Neuron (in vitro differentiated cells): Measurements from ENCODE around the gene ZNF416.

Source experiments
- H2AFZ ChIP-seq: one replicate; pipeline ENCODE4 v1.6.1; 2013; ENCODE audit warnings: low read depth, mild to moderate bottlenecking, inconsistent platforms, low read length, moderate library complexity
- H3K27me3 ChIP-seq: one replicate; pipeline ENCODE4 v1.6.1; 2013; ENCODE audit warnings: low read length; ENCODE audit not compliant: insufficient read depth
- H3K36me3 ChIP-seq: one replicate; pipeline ENCODE4 v1.6.1; 2013; ENCODE audit warnings: low read length; ENCODE audit not compliant: insufficient read depth
- H3K4me1 ChIP-seq: one replicate; pipeline ENCODE4 v1.6.1; 2013; ENCODE audit warnings: low read length; ENCODE audit not compliant: insufficient read depth
- H3K4me3 ChIP-seq: 2 replicates; pipeline ENCODE4 v1.5.1; 2013; ENCODE audit warnings: mild to moderate bottlenecking, low read length, moderate library complexity
- H3K9me3 ChIP-seq: one replicate; pipeline ENCODE4 v1.6.1; 2013; ENCODE audit warnings: low read length

ZNF416 gene

DNA sequence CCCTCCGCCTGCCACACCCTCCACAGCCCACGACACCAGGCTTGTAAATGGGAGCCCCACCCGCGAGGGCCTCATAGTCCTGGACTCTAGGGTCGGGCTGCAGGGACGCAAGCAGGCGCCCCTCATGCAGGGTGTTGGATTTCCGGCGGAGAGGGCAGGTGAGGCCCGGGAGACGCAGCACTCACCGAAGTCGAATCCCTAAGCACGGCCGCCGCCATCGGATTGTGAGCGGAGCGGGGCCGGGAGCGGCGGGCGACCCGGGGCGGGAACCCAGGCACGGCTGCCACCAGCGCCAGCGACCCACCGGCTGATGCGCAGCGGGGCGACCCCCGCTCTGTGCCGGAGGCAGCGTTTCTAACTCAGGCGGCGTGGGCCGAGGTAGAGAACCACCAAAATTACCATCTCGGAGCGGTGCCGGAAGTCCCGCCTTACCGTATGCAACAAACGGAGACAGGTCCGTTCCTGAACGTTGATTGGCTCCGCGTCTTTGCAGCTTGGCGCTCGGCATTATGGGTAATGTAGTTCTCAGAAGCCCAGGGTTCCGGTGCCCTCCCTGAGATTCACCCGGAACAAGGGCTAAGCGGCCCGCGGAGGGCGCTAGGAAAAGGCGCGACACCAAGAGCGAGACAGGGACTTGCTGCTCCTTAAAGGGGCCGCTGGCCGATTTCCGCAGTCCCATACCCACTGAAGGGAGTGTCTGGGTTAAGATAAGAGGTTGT, at the start of gene ZNF416:
Gene ZNF416, minus strand, starts transcription at position 425 of the 719 bp plus-strand sequence. Its CDS starts 207 bp downstream, at position 218.
- H3K4me3 ChIP-seq = peak within 1 kb of the TSS; percentile 85
- peaks cover 41% of the 10 kb centered on the region for H3K36me3 ChIP-seq
- H3K9me3 ChIP-seq = peaks cover 42% of the 10 kb centered on the region
- peak within 1 kb of the TSS; percentile 81 for H2AFZ ChIP-seq
- no peaks in the 10 kb centered on the region for H3K27me3 ChIP-seq
- H3K4me1 ChIP-seq = peaks cover 11% of the 10 kb centered on the region

GRCh38 chr19:57623091-57623490, 44.4 kb upstream of the ZNF416 start:
- Histone ChIP-seq H2AFZ (no peak overlapping the region), H3K27me3 (no peaks in the 10 kb centered on the region), H3K9me3 (peaks cover 71% of the 10 kb centered on the region), H3K4me3 (no peak overlapping the region), H3K36me3 (peaks cover 74% of the 10 kb centered on the region), H3K4me1 (no peaks in the 10 kb centered on the region)

GRCh38 chr19:57620673-57621348, 42.1 kb upstream of the ZNF416 start:
- Histone ChIP-seq H3K4me1 (no peaks in the 10 kb centered on the region), H3K4me3 (no peak overlapping the region), H2AFZ (no peak overlapping the region), H3K27me3 (no peaks in the 10 kb centered on the region), H3K9me3 (peaks cover 89% of the 10 kb centered on the region), H3K36me3 (peaks cover 97% of the 10 kb centered on the region)

GRCh38 chr19:57615346-57615745, 36.6 kb upstream of the ZNF416 start:
- Histone ChIP-seq H3K4me3 (peak overlapping the region; percentile 97), H3K9me3 (peaks cover 54% of the 10 kb centered on the region), H3K36me3 (peaks cover 51% of the 10 kb centered on the region), H3K4me1 (peaks cover 5% of the 10 kb centered on the region), H3K27me3 (no peaks in the 10 kb centered on the region), H2AFZ (no peak overlapping the region)

DNA sequence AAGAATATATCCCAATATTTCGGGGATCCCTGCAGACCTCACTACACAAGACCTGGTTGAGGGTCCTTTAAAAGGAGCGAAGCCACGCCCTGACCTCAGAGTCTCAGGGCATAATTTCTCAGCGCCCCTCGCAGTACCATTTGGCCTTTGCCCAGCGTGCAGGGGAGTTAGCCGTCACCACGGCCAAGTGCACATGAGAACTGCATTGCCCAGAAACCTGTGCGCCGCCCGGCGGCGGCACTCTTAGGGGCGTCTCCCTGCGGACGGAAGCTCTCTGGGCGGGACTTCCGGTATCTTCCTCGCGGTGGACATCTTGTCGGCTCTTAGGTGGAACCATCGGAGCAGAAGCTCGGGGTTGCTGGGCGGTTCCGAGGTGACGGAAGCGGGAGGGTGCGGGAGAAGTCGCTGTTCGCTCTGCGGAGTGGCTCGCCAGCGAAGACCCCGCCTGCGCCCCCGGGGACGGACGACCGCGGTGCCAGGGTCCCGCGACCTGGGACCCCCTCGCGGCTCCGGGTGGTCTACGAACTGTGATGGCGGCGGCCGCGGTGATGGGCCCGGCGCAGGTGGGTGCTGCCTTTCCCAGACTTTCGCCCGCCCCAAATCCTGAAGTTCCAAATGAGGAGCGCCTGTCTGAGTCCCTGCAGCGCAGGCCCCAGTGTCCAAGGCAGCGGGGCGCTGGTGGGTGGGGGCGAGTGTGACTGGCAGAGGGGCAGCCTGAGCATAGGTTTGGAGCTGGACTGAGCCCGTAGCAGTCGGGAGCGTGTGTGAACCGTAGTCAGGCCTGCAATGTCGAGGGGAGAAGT, 35.4 kb upstream of the ZNF416 start, which contains the start of gene ZNF134:
Gene ZNF134, plus strand, starts transcription at position 302 of the 803 bp plus-strand sequence. CDS start 5,227 bp downstream, outside the sequence.
- H3K4me1 ChIP-seq = peaks cover 5% of the 10 kb centered on the region
- H2AFZ ChIP-seq = peak within 1 kb of the TSS; percentile 22
- H3K36me3 ChIP-seq = peaks cover 39% of the 10 kb centered on the region
- peaks cover 44% of the 10 kb centered on the region for H3K9me3 ChIP-seq
- H3K4me3 ChIP-seq = peak within 1 kb of the TSS; percentile 97
- no peaks in the 10 kb centered on the region for H3K27me3 ChIP-seq

DNA sequence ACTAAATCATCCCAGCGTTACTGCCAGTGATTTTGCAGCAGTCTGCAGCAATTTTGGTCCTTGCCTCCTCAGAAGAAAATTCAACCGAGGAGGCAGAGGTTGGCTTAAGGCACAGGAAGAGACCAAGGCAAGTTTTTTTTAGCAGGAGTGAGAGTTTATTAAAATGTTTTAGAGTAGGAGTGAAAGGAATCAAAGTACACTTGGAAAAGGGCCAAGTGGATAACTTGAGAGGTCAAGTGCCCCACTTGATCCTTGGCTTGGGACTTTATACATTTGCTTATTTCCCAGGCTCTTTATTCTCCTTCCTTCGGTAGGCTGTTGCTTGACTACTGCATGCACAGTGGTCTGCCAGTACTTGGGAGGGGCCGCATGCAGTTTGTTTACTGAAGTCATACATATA, 32.4 kb upstream of the ZNF416 start:
- Histone ChIP-seq H3K27me3 (no peaks in the 10 kb centered on the region), H2AFZ (no peak overlapping the region), H3K4me1 (peaks cover 5% of the 10 kb centered on the region), H3K4me3 (no peak overlapping the region), H3K9me3 (peaks cover 20% of the 10 kb centered on the region), H3K36me3 (peaks cover 32% of the 10 kb centered on the region)

- Histone ChIP-seq H3K4me3 (no peak overlapping the region), H2AFZ (no peak overlapping the region), H3K36me3 (peaks cover 47% of the 10 kb centered on the region), H3K4me1 (no peaks in the 10 kb centered on the region), H3K27me3 (no peaks in the 10 kb centered on the region), H3K9me3 (peaks cover 12% of the 10 kb centered on the region)
These were observed 28.2 kb upstream of the ZNF416 start for GRCh38 chr19:57606931-57607330.

GRCh38 chr19:57599761-57600383, 21.2 kb upstream of the ZNF416 start, which contains the start of gene ZNF530:
TSS of gene ZNF530 (plus strand) at chr19:57599885. CDS start at chr19:57604346, 4,461 bp downstream.
- peak within 1 kb of the TSS; percentile 86 for H2AFZ ChIP-seq
- H3K9me3 ChIP-seq = peaks cover 3% of the 10 kb centered on the region
- no peaks in the 10 kb centered on the region for H3K27me3 ChIP-seq
- peaks cover 12% of the 10 kb centered on the region for H3K36me3 ChIP-seq
- H3K4me3 ChIP-seq = peak within 1 kb of the TSS; percentile 81
- H3K4me1 ChIP-seq = peaks cover 16% of the 10 kb centered on the region

GRCh38 chr19:57599377-57599760, 20.7 kb upstream of the ZNF416 start:
- peaks cover 3% of the 10 kb centered on the region for H3K9me3 ChIP-seq
- peak overlapping the region; percentile 81 for H3K4me3 ChIP-seq
- H3K4me1 ChIP-seq = peaks cover 16% of the 10 kb centered on the region
- H2AFZ ChIP-seq = peak overlapping the region; percentile 86
- H3K36me3 ChIP-seq = peaks cover 9% of the 10 kb centered on the region
- no peaks in the 10 kb centered on the region for H3K27me3 ChIP-seq

GRCh38 chr19:57587529-57587928, 8.8 kb upstream of the ZNF416 start:
- Histone ChIP-seq H2AFZ (no peak overlapping the region), H3K27me3 (no peaks in the 10 kb centered on the region), H3K4me3 (no peak overlapping the region), H3K4me1 (peaks cover 11% of the 10 kb centered on the region), H3K9me3 (peaks cover 71% of the 10 kb centered on the region), H3K36me3 (peaks cover 68% of the 10 kb centered on the region)

GRCh38 chr19:57583521-57584416, 5.1 kb upstream of the ZNF416 start, which contains the start of gene ZIK1:
TSS of gene ZIK1 (plus strand) at chr19:57584145. CDS start at chr19:57584357, 212 bp downstream.
- Histone ChIP-seq H3K4me1 (peaks cover 11% of the 10 kb centered on the region), H3K4me3 (peak within 1 kb of the TSS; percentile 93), H3K9me3 (peaks cover 35% of the 10 kb centered on the region), H2AFZ (peak within 1 kb of the TSS; percentile 59), H3K27me3 (no peaks in the 10 kb centered on the region), H3K36me3 (peaks cover 32% of the 10 kb centered on the region)

DNA sequence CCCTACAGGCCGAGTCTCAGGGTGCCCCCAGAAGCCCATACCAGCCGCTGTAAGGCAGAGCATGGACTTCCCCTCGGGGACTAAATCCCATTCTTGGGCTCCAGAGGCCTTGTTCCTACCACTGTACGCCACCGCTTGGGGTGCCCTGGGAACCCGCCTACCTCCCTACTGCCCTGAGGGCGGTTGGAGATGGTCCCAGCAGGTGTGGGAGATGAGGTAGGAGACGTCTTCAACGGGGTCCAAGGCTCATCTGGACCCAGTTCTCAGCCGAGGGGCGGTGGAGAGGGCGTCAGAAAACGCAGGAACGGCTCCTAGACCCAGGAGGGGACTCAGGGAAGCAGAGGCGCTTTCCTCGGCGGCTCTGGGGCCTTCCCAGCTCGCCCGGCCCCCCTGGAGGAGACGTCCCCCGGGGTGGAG, 4.4 kb upstream of the ZNF416 start:
- Histone ChIP-seq H3K27me3 (no peaks in the 10 kb centered on the region), H3K4me1 (peaks cover 13% of the 10 kb centered on the region), H2AFZ (peak overlapping the region; percentile 59), H3K4me3 (no peak overlapping the region), H3K36me3 (peaks cover 25% of the 10 kb centered on the region), H3K9me3 (peaks cover 28% of the 10 kb centered on the region)
